Glutamatergic neuron (in vitro differentiated cells): Measurements from ENCODE around the gene ACACB. TPM values are rescaled to one million over a fixed set of nuclear protein-coding genes. Genes with fewer than 3 reads are reported as not detected.

Source experiments
- DNase-seq: peaks from one replicate; pipeline ENCODE4 v3.0.0; 2022
- H3K27ac Mint-ChIP-seq: one replicate; pipeline ENCODE4 v1.8.0; 2020; ENCODE audit warnings: mild to moderate bottlenecking, mixed read lengths, inconsistent platforms; ENCODE audit not compliant: unreplicated experiment
- H3K27me3 Mint-ChIP-seq: one replicate; pipeline ENCODE4 v1.8.0; 2020; ENCODE audit warnings: mild to moderate bottlenecking, moderate library complexity, mixed read lengths, inconsistent platforms; ENCODE audit not compliant: unreplicated experiment
- H3K36me3 Mint-ChIP-seq: one replicate; pipeline ENCODE4 v1.8.0; 2020; ENCODE audit warnings: mild to moderate bottlenecking, mixed read lengths, inconsistent platforms; ENCODE audit not compliant: unreplicated experiment
- H3K4me1 Mint-ChIP-seq: one replicate; pipeline ENCODE4 v1.8.0; 2020; ENCODE audit warnings: mild to moderate bottlenecking, low read depth, mixed read lengths, inconsistent platforms; ENCODE audit not compliant: unreplicated experiment
- H3K4me3 Mint-ChIP-seq: one replicate; pipeline ENCODE4 v1.8.0; 2020; ENCODE audit warnings: mild to moderate bottlenecking, mixed read lengths, inconsistent platforms; ENCODE audit not compliant: unreplicated experiment
- H3K9me3 Mint-ChIP-seq: one replicate; pipeline ENCODE4 v1.8.0; 2020; ENCODE audit warnings: mild to moderate bottlenecking, moderate library complexity, mixed read lengths, inconsistent platforms; ENCODE audit not compliant: unreplicated experiment
- CTCF ChIP-seq: fragments of 200-600 bp; sonication (generic); IDR thresholded peaks from one replicate; pipeline ENCODE4 v1.5.0; 2021; ENCODE audit not compliant: partially characterized antibody, unreplicated experiment
- total RNA-seq: library from RNA; stranded (reverse); fragmentation: NEBNext Ultra II Directional; extraction: Animal tissue kit (Norgen Biotek cat#: 25700); gene quantifications from one replicate; pipeline ENCODE4 v1.2.1, GENCODE V29; 2021; ENCODE audit not compliant: unreplicated experiment

Gene ACACB
- total RNA-seq, 1 donor from 2014 or later: 3.8 TPM

- Mint-ChIP-seq H3K27ac (no peak overlapping the region), H3K9me3 (peaks cover 1% of the 10 kb centered on the region), H3K4me1 (no peaks in the 10 kb centered on the region)
Measured at GRCh38 chr12:109222062-109222461, 105.7 kb downstream of the ACACB start.

GRCh38 chr12:109222496-109222895 is 106.1 kb downstream of the ACACB start:
- Mint-ChIP-seq H3K27ac (no peak overlapping the region), H3K9me3 (peaks cover 1% of the 10 kb centered on the region), H3K4me1 (no peaks in the 10 kb centered on the region), H3K4me3 (no peak overlapping the region), H3K36me3 (no peaks in the 10 kb centered on the region), H3K27me3 (no peaks in the 10 kb centered on the region)
- DNase-seq: no peak
- no peak for TF ChIP-seq CTCF

More at GRCh38 chr12:109222062-109222461, 105.7 kb downstream of the ACACB start:
- Mint-ChIP-seq H3K36me3 (no peaks in the 10 kb centered on the region), H3K27me3 (no peaks in the 10 kb centered on the region), H3K4me3 (no peak overlapping the region)
- DNase-seq: no peak
- TF ChIP-seq CTCF: no peak

- H3K36me3 Mint-ChIP-seq: no peaks in the 10 kb centered on the region
- H3K27me3 Mint-ChIP-seq: no peaks in the 10 kb centered on the region
- H3K27ac Mint-ChIP-seq: no peak overlapping the region
- no peak for TF ChIP-seq CTCF
- no peak for DNase-seq
- peaks cover 1% of the 10 kb centered on the region for H3K9me3 Mint-ChIP-seq
- H3K4me3 Mint-ChIP-seq: no peak overlapping the region
- H3K4me1 Mint-ChIP-seq: no peaks in the 10 kb centered on the region
Measured at GRCh38 chr12:109223211-109223610, 106.8 kb downstream of the ACACB start.

- H3K4me1 Mint-ChIP-seq: no peaks in the 10 kb centered on the region
- no peak for DNase-seq
- no peak overlapping the region for H3K27ac Mint-ChIP-seq
- no peaks in the 10 kb centered on the region for H3K36me3 Mint-ChIP-seq
- H3K9me3 Mint-ChIP-seq: no peaks in the 10 kb centered on the region
- no peak overlapping the region for H3K4me3 Mint-ChIP-seq
- H3K27me3 Mint-ChIP-seq: no peaks in the 10 kb centered on the region
- no peak for TF ChIP-seq CTCF
Measured at GRCh38 chr12:109223868-109224267, 107.5 kb downstream of the ACACB start.

- no peak for TF ChIP-seq CTCF
- Mint-ChIP-seq H3K27ac (no peak overlapping the region), H3K4me1 (no peaks in the 10 kb centered on the region), H3K36me3 (no peaks in the 10 kb centered on the region), H3K4me3 (no peak overlapping the region), H3K9me3 (no peaks in the 10 kb centered on the region), H3K27me3 (peaks cover 3% of the 10 kb centered on the region)
- DNase-seq: no peak
Measured at GRCh38 chr12:109228664-109229063, 112.3 kb downstream of the ACACB start.
